H1 (cell line): Measurements from ENCODE around the gene BUD23.

Experiments used
- CTCF ChIP-seq, 3 experiments: IDR thresholded peaks; 1 replicate in 2 of 3; 2 replicates in 1 of 3; pipeline versions ENCODE4 v1.5.1 to v1.6.1; 2011; ENCODE audit warnings: low read length in 3 of 3, mild to moderate bottlenecking in 3 of 3, inconsistent platforms in 2 of 3, low read depth in 1 of 3, moderate library complexity in 1 of 3; ENCODE audit not compliant: insufficient read depth in 1 of 3; ENCODE audit errors: control extremely low read depth in 1 of 3
- EP300 ChIP-seq, 2 experiments: IDR thresholded peaks; 1 replicate in 1 of 2; 2 replicates in 1 of 2; pipeline ENCODE4 v1.6.1; 2011 to 2012; ENCODE audit warnings: low read depth in 2 of 2, low read length in 2 of 2, mild to moderate bottlenecking in 2 of 2, borderline replicate concordance in 1 of 2, inconsistent platforms in 1 of 2, moderate library complexity in 1 of 2
- MAFK ChIP-seq: IDR thresholded peaks from 2 replicates; pipeline ENCODE4 v1.6.1; 2012; ENCODE audit warnings: low read depth, mild to moderate bottlenecking, improper control_type of control experiment, low read length
- MAX ChIP-seq: IDR thresholded peaks from 2 replicates; pipeline ENCODE4 v1.6.1; 2012; ENCODE audit warnings: inconsistent platforms
- TCF12 ChIP-seq: IDR thresholded peaks from 2 replicates; pipeline ENCODE4 v1.6.1; 2011; ENCODE audit warnings: low read depth, mild to moderate bottlenecking, low read length

GRCh38 chr7:73721377-73721817 is 38.0 kb downstream of the BUD23 start:
- TF ChIP-seq CTCF (IDR thresholded peaks at IDR 0.05; ENCODE audit: control extremely low read depth in 1 of 3, insufficient read depth in 1 of 3, low read depth in 1 of 3, low read length in 3 of 3), result no peak
- TF ChIP-seq EP300 (IDR thresholded peaks at IDR 0.05; ENCODE audit: borderline replicate concordance in 1 of 2, low read depth in 2 of 2, low read length in 2 of 2), result no peak
- TF ChIP-seq MAX, result no peak
- TF ChIP-seq MAFK, result no peak
- TF ChIP-seq TCF12, result no peak
